NCI-H2107 treated with DMSO at 0.1 percent for 48 hours (cell line): ENCODE results near the gene GNB3.
A peak's percentile ranks its signal among the peaks of the same experiment; 100 is the strongest.

Source experiments
- DNase-seq: peaks from one replicate; lab custom pipeline; 2025; ENCODE audit not compliant: unreplicated experiment; lab: John Stamatoyannopoulos, UW

The GNB3 gene

GRCh38 chr12:6823182-6824084 is 17.3 kb upstream of the GNB3 start:
- no peak for DNase-seq

GRCh38 chr12:6824085-6824775 is 16.5 kb upstream of the GNB3 start:
- DNase-seq, result no peak

- DNase-seq, result no peak
Measured at GRCh38 chr12:6824901-6825381, 15.8 kb upstream of the GNB3 start.

- peak; percentile 80 for DNase-seq
Measured at GRCh38 chr12:6825398-6826124, 15.2 kb upstream of the GNB3 start.

GRCh38 chr12:6826125-6826733 is 14.5 kb upstream of the GNB3 start:
- DNase-seq, result no peak

GRCh38 chr12:6826734-6827436 is 13.8 kb upstream of the GNB3 start:
- no peak for DNase-seq

- DNase-seq, result peak; percentile 62
Measured at GRCh38 chr12:6827437-6827911, 13.3 kb upstream of the GNB3 start.

- DNase-seq, result no peak
Measured at GRCh38 chr12:6827982-6828780, 12.5 kb upstream of the GNB3 start, which contains the start of gene P3H3. P3H3 (plus strand) TSS chr12:6828407; CDS start chr12:6828441, 34 bp downstream.

- DNase-seq, result no peak
Measured at GRCh38 chr12:6828781-6829535, 11.8 kb upstream of the GNB3 start.

GRCh38 chr12:6829536-6830220 is 11.0 kb upstream of the GNB3 start:
- no peak for DNase-seq

- no peak for DNase-seq
Measured at GRCh38 chr12:6830286-6830890, 10.3 kb upstream of the GNB3 start.

GRCh38 chr12:6830999-6831398 is 9.7 kb upstream of the GNB3 start:
- DNase-seq, result no peak

- no peak for DNase-seq
Measured at GRCh38 chr12:6831450-6831995, 9.2 kb upstream of the GNB3 start.

- DNase-seq, result no peak
Measured at GRCh38 chr12:6832125-6832524, 8.6 kb upstream of the GNB3 start.

- no peak for DNase-seq
Measured at GRCh38 chr12:6833189-6833890, 7.4 kb upstream of the GNB3 start.

GRCh38 chr12:6834254-6834653 is 6.5 kb upstream of the GNB3 start:
- DNase-seq, result no peak

- no peak for DNase-seq
Measured at GRCh38 chr12:6834873-6835272, 5.9 kb upstream of the GNB3 start.
